ENCODE data around the gene ZNF319. TPM values are rescaled to one million over a fixed set of nuclear protein-coding genes. Genes with fewer than 3 reads are reported as not detected.

Gene ZNF319
- total and polyA plus RNA-seq, 2 of the 13 experiments (the other 11 are each of a cell fraction or from before 2014, with no cell fraction given) = 2.4 to 3.6 TPM

DNA sequence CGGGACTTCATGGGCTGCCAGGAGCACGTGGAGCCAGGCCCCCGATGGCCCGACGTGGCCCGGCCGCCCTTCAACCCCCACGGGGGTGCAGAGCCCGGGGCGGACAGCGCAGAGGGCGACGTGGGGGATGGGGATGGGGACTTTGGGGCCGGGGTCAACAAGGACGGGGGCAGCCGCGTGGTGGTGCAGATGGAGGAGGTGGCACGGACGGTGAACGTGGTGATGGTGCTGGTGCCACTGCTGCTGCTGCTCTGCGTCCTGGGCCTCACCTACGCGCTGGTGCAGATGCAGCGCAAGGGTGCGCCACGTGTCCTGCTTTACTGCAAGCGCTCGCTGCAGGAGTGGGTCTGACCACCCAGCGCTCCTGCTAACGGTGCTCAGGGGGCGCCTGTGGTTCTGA is 44.6 kb upstream of the ZNF319 start:
- H3K36me3 ChIP-seq (replicated peaks in 1 of 2; ENCODE audit: control insufficient read depth in 1 of 2, insufficient read depth in 2 of 2, low read length in 2 of 2) = peaks cover 34 to 42% of the 10 kb centered on the region in 2 experiments
- no peaks in the 10 kb centered on the region for H3K79me2 ChIP-seq (ENCODE audit: insufficient read depth, low read length)
- ChIA-PET CTCF (ENCODE audit: low intra/inter-chr PET ratio, low total read pairs) (no interaction called here), POLR2A (no interaction called here)
- DNase-seq (ENCODE audit: low spot score) (no peak), FAIRE-seq (no peak), ATAC-seq (no peak)
- intact Hi-C loops (cut with micrococcal nuclease; ENCODE audit: unreplicated experiment) = no loop called here
- no TSS peak for BruUV-seq (replicated peaks)
- no peak overlapping the region for H3K9ac ChIP-seq (ENCODE audit: insufficient read depth, low read depth, low read length)
- in situ Hi-C loops (cut with HindIII; ENCODE audit: extremely low pct_ligation_motif_present, low pct_unique_long_range_greater_than_20kb) = no loop called here
- H3K4me3 ChIP-seq (replicated peaks in 1 of 3; ENCODE audit: insufficient read depth in 1 of 3, low read depth in 2 of 3, low read length in 3 of 3) = no peak overlapping the region
- peaks cover 3 to 12% of the 10 kb centered on the region in 2 experiments; a peak in 2 of 5 replicates for H3K27me3 ChIP-seq (ENCODE audit: control insufficient read depth in 1 of 2, insufficient read depth in 2 of 2, low read length in 2 of 2)
- TF ChIP-seq ZNF136 (CRISPR knock-in tag; IDR thresholded peaks at IDR 0.05; ENCODE audit: low read depth) = no peak
- peak; percentile 49 for TF ChIP-seq AGO2 (optimal IDR thresholded peaks at IDR 0.05; ENCODE audit: low read depth, low read length)
- peak; percentile 64 for TF ChIP-seq HNRNPK (IDR thresholded peaks at IDR 0.05; ENCODE audit: low read depth, low read length, poor library complexity, severe bottlenecking)
- peak; percentile 45; the same call in 1 of the 2 replicates for TF ChIP-seq RBFOX2 (IDR thresholded peaks at IDR 0.05; ENCODE audit: low read depth, low read length)
- no peaks in the 10 kb centered on the region for H4K20me1 ChIP-seq (ENCODE audit: insufficient read depth, low read length)
- 97% methylated on average over 28 of the region's 31 CpGs for WGBS (ENCODE audit: low lambda C conversion rate)
- H3K4me2 ChIP-seq (ENCODE audit: low read depth, low read length) = no peak overlapping the region
- no peak overlapping the region for H2AFZ ChIP-seq (ENCODE audit: low read length)
- peaks cover 11% of the 10 kb centered on the region for H3K4me1 ChIP-seq (ENCODE audit: insufficient read depth, low read length)
- no peaks in the 10 kb centered on the region for H3K9me3 ChIP-seq (ENCODE audit: low read length)
- no peak overlapping the region for H3K27ac ChIP-seq (ENCODE audit: extremely low read length, insufficient read depth, low read length)

DNA sequence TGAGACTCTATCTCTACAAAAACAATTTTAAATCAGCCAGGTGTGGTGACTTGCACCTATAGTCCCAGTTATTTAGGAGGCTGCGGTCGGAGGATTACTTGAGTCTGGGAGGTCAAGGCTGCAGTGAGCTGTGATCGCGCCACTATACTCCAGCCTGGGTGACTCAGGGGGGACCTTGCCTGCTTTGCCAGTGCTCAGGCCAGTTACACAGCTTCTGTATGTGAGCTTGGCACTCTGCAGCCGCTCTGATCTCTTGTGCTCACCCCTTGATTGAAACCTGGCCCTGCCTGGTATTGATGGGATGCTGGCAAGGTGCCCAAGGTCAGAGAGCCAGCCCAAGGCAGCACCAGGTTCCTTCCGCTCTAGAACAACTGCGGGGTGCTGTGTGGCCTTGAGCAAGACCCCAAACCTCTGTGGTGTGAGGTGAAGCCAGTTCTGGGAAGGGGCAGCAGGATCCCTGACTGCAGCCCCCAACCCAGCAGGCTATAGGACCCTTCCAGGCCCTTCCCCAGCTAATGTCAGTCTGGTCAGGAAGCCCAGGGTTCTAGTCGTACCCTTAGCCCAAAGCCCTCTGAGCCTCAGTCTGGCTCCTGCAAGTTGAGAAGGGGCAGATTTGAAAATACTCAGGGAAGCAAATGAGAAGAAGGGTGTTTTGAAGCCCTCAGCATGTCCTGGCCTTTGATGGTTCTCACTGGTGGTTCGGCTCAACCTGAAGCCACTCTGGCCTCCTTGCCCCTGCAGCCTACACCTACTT is 44.0 kb upstream of the ZNF319 start:
- POLR2A ChIA-PET = interaction anchor here (0.9 to 1.0 kb wide), 2 partner anchors 20 to 85 kb away, joined by 3 to 4 read pairs; partner anchors contain the start of gene CFAP20
- peaks cover 39 to 49% of the 10 kb centered on the region in 2 experiments for H3K36me3 ChIP-seq (replicated peaks in 1 of 2; ENCODE audit: control insufficient read depth in 1 of 2, insufficient read depth in 2 of 2, low read length in 2 of 2)
- no peaks in the 10 kb centered on the region for H3K9me3 ChIP-seq (ENCODE audit: low read length)
- H3K4me1 ChIP-seq (ENCODE audit: insufficient read depth, low read length) = 0 out of 2 replicates have a peak, but pooled peaks cover 7% of the 10 kb centered on the region
- 87% methylated on average over 4 of the region's 9 CpGs for WGBS (ENCODE audit: low lambda C conversion rate)
- H3K27me3 ChIP-seq (ENCODE audit: control insufficient read depth in 1 of 2, insufficient read depth in 2 of 2, low read length in 2 of 2) = peaks cover 3 to 10% of the 10 kb centered on the region in 2 experiments; a peak in 2 of 5 replicates
- no peak for FAIRE-seq
- no peaks in the 10 kb centered on the region for H4K20me1 ChIP-seq (ENCODE audit: insufficient read depth, low read length)
- no peak overlapping the region for H3K4me3 ChIP-seq (replicated peaks in 1 of 3; ENCODE audit: insufficient read depth in 1 of 3, low read depth in 2 of 3, low read length in 3 of 3)
- DNase-seq (ENCODE audit: low spot score) = no peak
- in situ Hi-C loops (cut with HindIII; ENCODE audit: extremely low pct_ligation_motif_present, low pct_unique_long_range_greater_than_20kb) (no loop called here), intact Hi-C loops (cut with micrococcal nuclease; ENCODE audit: unreplicated experiment) (no loop called here)
- no peak overlapping the region for H2AFZ ChIP-seq (ENCODE audit: low read length)
- H3K9ac ChIP-seq (ENCODE audit: insufficient read depth, low read depth, low read length) = no peak overlapping the region
- CTCF ChIA-PET (ENCODE audit: low intra/inter-chr PET ratio, low total read pairs) = no interaction called here
- TF ChIP-seq RBM22 (optimal IDR thresholded peaks at IDR 0.05; ENCODE audit: low read length) (peak; percentile 59), ELF1 (CRISPR knock-in tag; IDR thresholded peaks at IDR 0.05) (no peak), POLR2G (IDR thresholded peaks at IDR 0.05; ENCODE audit: low read depth, low read length) (peak; percentile 27; the same call in 1 of the 2 replicates), ZNF660 (CRISPR knock-in tag; IDR thresholded peaks at IDR 0.05; ENCODE audit: borderline replicate concordance, low read depth) (no peak), SIN3B (IDR thresholded peaks at IDR 0.05; ENCODE audit: low read length) (no peak)
- TF ChIP-seq, protein P1, sequence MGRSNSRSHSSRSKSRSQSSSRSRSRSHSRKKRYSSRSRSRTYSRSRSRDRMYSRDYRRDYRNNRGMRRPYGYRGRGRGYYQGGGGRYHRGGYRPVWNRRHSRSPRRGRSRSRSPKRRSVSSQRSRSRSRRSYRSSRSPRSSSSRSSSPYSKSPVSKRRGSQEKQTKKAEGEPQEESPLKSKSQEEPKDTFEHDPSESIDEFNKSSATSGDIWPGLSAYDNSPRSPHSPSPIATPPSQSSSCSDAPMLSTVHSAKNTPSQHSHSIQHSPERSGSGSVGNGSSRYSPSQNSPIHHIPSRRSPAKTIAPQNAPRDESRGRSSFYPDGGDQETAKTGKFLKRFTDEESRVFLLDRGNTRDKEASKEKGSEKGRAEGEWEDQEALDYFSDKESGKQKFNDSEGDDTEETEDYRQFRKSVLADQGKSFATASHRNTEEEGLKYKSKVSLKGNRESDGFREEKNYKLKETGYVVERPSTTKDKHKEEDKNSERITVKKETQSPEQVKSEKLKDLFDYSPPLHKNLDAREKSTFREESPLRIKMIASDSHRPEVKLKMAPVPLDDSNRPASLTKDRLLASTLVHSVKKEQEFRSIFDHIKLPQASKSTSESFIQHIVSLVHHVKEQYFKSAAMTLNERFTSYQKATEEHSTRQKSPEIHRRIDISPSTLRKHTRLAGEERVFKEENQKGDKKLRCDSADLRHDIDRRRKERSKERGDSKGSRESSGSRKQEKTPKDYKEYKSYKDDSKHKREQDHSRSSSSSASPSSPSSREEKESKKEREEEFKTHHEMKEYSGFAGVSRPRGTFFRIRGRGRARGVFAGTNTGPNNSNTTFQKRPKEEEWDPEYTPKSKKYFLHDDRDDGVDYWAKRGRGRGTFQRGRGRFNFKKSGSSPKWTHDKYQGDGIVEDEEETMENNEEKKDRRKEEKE (IDR thresholded peaks at IDR 0.05) = no peak
- no TSS peak for BruUV-seq (replicated peaks)
- no peaks in the 10 kb centered on the region for H3K79me2 ChIP-seq (ENCODE audit: insufficient read depth, low read length)
- ATAC-seq = no peak
- no peak overlapping the region for H3K27ac ChIP-seq (ENCODE audit: extremely low read length, insufficient read depth, low read length)
- H3K4me2 ChIP-seq (ENCODE audit: low read depth, low read length) = no peak overlapping the region
